GM19035 (cell line): ENCODE measurements around the gene MYCBPAP.

Experiments
- ATAC-seq: cut with Tn5 transposase; IDR thresholded peaks from one replicate; pipeline ENCODE4 v1.9.1; 2021; ENCODE audit not compliant: unreplicated experiment

MYCBPAP gene

GRCh38 chr17:50487213-50488096 lies 20.8 kb upstream of the MYCBPAP start:
- no peak for ATAC-seq

- ATAC-seq, result no peak
These were observed 19.4 kb upstream of the MYCBPAP start for GRCh38 chr17:50488880-50489279.

GRCh38 chr17:50491505-50491904 lies 16.7 kb upstream of the MYCBPAP start:
- ATAC-seq, result no peak

- no peak for ATAC-seq
These were observed 16.0 kb upstream of the MYCBPAP start for GRCh38 chr17:50492214-50492613.

- no peak for ATAC-seq
These were observed 14.5 kb upstream of the MYCBPAP start for GRCh38 chr17:50493744-50494143.

GRCh38 chr17:50495217-50495823 lies 12.9 kb upstream of the MYCBPAP start:
- no peak for ATAC-seq

GRCh38 chr17:50495918-50496317 lies 12.3 kb upstream of the MYCBPAP start:
- no peak for ATAC-seq

- no peak for ATAC-seq
These were observed 10.0 kb upstream of the MYCBPAP start for GRCh38 chr17:50498021-50498874.

- no peak for ATAC-seq
These were observed 9.0 kb upstream of the MYCBPAP start for GRCh38 chr17:50499270-50499669.

GRCh38 chr17:50499721-50500120 lies 8.5 kb upstream of the MYCBPAP start:
- no peak for ATAC-seq

- no peak for ATAC-seq
These were observed 7.2 kb upstream of the MYCBPAP start for GRCh38 chr17:50501054-50501453.

- ATAC-seq, result no peak
These were observed 5.8 kb upstream of the MYCBPAP start for GRCh38 chr17:50502301-50502990.

GRCh38 chr17:50505591-50506130 lies 2.6 kb upstream of the MYCBPAP start:
- no peak for ATAC-seq

- no peak for ATAC-seq
These were observed 1.9 kb upstream of the MYCBPAP start for GRCh38 chr17:50506298-50506697.

GRCh38 chr17:50508573-50509460 lies 578 bp downstream of the MYCBPAP start:
- ATAC-seq, result no peak

- ATAC-seq, result peak; percentile 72
These were observed 2.8 kb downstream of the MYCBPAP start for GRCh38 chr17:50511058-50511457.

GRCh38 chr17:50513495-50513894 lies 5.3 kb downstream of the MYCBPAP start:
- no peak for ATAC-seq

GRCh38 chr17:50514388-50514787 lies 6.1 kb downstream of the MYCBPAP start:
- ATAC-seq, result no peak

GRCh38 chr17:50514936-50515702 lies 6.9 kb downstream of the MYCBPAP start:
- no peak for ATAC-seq
